Mucosa of rectum (tissue), 2 donors: Measurements from ENCODE around the gene MYT1.

Source experiments
- H3K27ac ChIP-seq, 2 donors: one replicate each; pipeline ENCODE4 v1.7.0; 2013; ENCODE audit warnings: inconsistent platforms in 2 of 2, low read depth in 2 of 2, low read length in 2 of 2
- H3K27me3 ChIP-seq, 2 donors: one replicate each; pipeline ENCODE4 v1.7.0; 2013; ENCODE audit warnings: low read length in 2 of 2; ENCODE audit not compliant: control insufficient read depth in 2 of 2, insufficient read depth in 2 of 2
- H3K36me3 ChIP-seq, 2 donors: one replicate each; pipeline ENCODE4 v1.7.0; 2013; ENCODE audit warnings: low read length in 2 of 2; ENCODE audit not compliant: control insufficient read depth in 2 of 2, insufficient read depth in 2 of 2
- H3K4me1 ChIP-seq, 2 donors: one replicate each; pipeline ENCODE4 v1.7.0; 2013; ENCODE audit warnings: low read length in 2 of 2, mild to moderate bottlenecking in 1 of 2; ENCODE audit not compliant: control insufficient read depth in 2 of 2, insufficient read depth in 2 of 2
- H3K4me3 ChIP-seq, 2 donors: one replicate each; pipeline ENCODE4 v1.7.0; 2013; ENCODE audit warnings: low read length in 2 of 2
- H3K9ac ChIP-seq, 2 donors: one replicate each; pipeline ENCODE4 v1.7.0; 2013; ENCODE audit warnings: low read length in 2 of 2, low read depth in 1 of 2, mild to moderate bottlenecking in 1 of 2
- H3K9me3 ChIP-seq, 2 donors: one replicate each; pipeline ENCODE4 v1.7.0; 2013; ENCODE audit warnings: low read length in 2 of 2; ENCODE audit not compliant: control insufficient read depth in 2 of 2
- donor health status: healthy.
- donor health status: Normal muscosa, but diverticular disease.

Gene MYT1

DNA sequence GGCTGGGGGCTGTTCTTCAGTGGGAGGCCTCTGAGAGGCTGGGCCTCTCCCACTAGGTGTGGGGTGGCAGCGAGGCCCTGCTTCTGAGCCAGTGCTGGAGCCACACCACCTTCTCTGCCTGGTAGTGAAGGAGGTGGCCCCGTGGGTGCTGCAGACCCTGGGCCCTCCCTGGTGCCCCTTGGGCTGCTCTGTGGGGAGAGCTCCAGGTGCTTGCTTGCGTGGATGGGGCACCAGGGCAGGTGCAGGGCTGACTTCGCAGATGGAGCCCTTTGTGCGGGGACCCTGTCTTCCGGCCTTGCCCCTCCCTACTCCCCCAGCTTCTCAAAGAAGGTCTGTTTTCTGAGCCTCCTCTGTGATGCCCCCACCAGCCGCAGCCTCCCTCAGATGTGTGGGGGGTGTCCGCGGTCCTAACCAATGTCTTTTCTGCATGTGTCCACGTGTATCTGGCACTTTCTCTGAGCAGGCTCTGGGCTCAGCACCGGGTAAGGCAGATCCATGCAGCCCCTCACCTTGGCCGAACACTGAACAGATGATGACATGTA is 17.2 kb upstream of the MYT1 start:
- Histone ChIP-seq H3K36me3 (no peaks in the 10 kb centered on the region), H3K9me3 (peaks cover 5 to 6% of the 10 kb centered on the region in 2 donors), H3K27me3 (no peaks in the 10 kb centered on the region), H3K4me1 (no peaks in the 10 kb centered on the region), H3K9ac (no peak overlapping the region), H3K27ac (no peak overlapping the region), H3K4me3 (no peak overlapping the region)

DNA sequence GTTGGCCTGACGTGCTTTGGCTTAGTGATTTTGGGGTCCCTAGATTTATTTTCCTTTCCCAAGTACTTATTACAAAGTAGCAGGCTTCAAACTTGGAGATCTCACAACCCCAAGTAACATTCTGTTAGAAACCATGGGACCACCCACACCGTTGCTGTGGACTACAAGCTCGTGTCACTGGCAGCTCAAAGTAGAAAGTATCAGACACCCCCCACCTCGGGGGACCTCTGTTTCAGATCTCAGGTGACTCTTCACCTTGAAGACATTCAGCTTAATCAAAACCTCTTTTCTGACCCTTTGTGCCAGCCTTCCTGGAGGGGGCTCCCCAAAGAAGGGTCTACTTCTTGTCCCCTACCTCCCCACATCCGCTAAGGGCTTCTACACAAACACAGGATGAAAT is 15.7 kb upstream of the MYT1 start:
- no peaks in the 10 kb centered on the region for H3K36me3 ChIP-seq
- H3K27me3 ChIP-seq: peaks cover 0 to 4% of the 10 kb centered on the region in 2 donors
- H3K27ac ChIP-seq: no peak overlapping the region
- H3K9me3 ChIP-seq: peaks cover 5 to 6% of the 10 kb centered on the region in 2 donors
- no peak overlapping the region for H3K4me3 ChIP-seq
- H3K4me1 ChIP-seq: no peaks in the 10 kb centered on the region
- H3K9ac ChIP-seq: no peak overlapping the region

DNA sequence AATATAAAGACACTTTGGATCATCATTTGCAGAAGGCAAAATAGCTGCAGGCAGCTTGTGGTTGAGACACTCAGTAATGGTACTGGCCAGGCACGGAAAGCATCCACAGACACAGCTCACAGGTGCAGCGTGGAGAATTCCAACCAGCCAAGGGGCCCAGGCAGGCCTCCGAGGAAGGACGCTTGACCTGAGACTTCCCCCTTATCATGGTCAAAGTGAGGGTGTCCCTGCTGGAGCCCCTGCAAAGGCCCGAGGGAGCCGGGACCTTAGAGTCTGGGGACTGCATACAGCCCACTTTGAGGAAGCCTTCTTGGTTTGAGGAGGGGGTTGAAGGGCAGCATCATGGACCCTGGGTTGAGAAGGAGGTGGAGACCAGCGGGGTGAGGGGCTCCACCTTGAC is 15.1 kb upstream of the MYT1 start:
- no peaks in the 10 kb centered on the region for H3K4me1 ChIP-seq
- peaks cover 0 to 4% of the 10 kb centered on the region in 2 donors for H3K27me3 ChIP-seq
- H3K9ac ChIP-seq: no peak overlapping the region
- no peak overlapping the region for H3K27ac ChIP-seq
- H3K4me3 ChIP-seq: no peak overlapping the region
- no peaks in the 10 kb centered on the region for H3K36me3 ChIP-seq
- H3K9me3 ChIP-seq: peaks cover 5 to 6% of the 10 kb centered on the region in 2 donors

DNA sequence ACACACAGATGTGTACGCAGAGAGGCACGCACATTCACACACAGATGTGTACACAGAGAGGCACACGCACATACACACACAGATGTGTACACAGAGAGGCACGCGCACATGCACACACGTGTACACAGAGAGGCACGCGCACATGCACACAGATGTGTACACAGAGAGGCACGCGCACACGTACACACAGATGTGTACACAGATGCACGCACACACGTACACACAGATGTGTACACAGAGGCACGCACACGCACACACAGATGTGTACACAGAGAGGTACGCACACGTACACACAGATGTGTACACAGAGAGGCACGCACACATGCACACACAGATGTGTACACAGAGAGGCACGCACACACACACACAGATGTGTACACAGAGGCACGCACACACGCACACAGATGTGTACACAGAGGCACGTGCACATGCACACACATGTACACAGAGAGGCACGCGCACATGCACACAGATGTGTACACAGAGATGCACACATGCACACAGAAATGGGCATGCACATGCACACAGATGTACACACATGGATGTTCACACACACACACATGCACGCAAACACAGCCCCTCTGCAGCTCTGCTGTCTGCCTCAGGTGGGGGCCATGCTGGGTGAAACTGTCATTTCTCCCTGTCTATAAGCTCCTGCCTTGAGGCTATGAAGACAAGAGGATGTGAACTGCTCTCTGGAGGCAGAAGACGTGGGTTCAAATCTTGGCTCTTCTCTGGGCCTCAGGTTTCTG is 14.3 kb upstream of the MYT1 start:
- Histone ChIP-seq H3K36me3 (no peaks in the 10 kb centered on the region), H3K9me3 (peaks cover 0 to 6% of the 10 kb centered on the region in 2 donors), H3K4me1 (no peaks in the 10 kb centered on the region), H3K9ac (no peak overlapping the region), H3K4me3 (no peak overlapping the region), H3K27me3 (peaks cover 0 to 4% of the 10 kb centered on the region in 2 donors), H3K27ac (no peak overlapping the region)

DNA sequence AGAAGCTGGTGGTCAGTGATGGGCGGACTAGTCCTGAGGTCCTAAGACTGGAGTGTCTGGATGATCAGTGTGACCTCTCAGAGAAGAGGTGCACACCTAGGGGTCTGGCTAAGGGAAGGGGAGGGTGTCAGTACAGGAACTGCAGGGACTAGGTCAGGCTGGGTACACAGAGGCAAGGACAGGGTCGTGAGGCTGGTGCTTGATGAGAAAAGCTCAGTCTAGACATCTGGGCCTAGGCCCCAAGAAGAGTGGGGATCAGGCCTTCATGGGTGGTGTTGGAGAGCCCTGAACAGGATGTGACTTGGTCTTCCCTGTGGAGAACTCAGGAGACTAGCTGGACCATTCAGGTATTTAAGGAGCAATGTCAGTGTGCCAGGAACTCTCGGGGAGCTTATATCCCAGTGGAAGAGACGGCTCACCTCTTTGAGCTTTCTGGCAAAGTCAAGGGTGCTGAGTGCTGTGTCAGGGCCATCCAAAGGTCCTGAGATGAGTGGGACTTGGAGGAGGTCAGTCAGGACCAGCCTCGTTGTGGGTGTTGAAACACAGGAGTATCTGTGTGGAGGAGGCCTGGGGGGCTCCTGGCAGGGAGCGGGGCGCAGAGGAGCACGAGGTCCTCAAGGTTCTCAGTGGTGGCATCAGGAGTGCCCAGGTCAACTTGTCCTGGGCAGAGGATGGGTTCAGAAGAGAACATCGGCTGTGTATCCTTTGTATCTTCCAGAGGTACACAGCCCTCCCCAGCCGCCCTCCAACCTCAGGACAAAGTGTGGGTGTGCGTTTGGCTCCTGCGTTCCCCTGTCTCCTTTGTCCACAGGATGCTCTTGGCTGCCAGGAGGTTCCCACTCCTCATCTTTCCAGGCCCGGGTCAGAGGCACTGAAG is 13.3 kb upstream of the MYT1 start:
- Histone ChIP-seq H3K4me3 (no peak overlapping the region), H3K27ac (no peak overlapping the region), H3K9me3 (no peaks in the 10 kb centered on the region), H3K27me3 (peaks cover 0 to 4% of the 10 kb centered on the region in 2 donors), H3K9ac (no peak overlapping the region), H3K36me3 (no peaks in the 10 kb centered on the region), H3K4me1 (no peaks in the 10 kb centered on the region)

DNA sequence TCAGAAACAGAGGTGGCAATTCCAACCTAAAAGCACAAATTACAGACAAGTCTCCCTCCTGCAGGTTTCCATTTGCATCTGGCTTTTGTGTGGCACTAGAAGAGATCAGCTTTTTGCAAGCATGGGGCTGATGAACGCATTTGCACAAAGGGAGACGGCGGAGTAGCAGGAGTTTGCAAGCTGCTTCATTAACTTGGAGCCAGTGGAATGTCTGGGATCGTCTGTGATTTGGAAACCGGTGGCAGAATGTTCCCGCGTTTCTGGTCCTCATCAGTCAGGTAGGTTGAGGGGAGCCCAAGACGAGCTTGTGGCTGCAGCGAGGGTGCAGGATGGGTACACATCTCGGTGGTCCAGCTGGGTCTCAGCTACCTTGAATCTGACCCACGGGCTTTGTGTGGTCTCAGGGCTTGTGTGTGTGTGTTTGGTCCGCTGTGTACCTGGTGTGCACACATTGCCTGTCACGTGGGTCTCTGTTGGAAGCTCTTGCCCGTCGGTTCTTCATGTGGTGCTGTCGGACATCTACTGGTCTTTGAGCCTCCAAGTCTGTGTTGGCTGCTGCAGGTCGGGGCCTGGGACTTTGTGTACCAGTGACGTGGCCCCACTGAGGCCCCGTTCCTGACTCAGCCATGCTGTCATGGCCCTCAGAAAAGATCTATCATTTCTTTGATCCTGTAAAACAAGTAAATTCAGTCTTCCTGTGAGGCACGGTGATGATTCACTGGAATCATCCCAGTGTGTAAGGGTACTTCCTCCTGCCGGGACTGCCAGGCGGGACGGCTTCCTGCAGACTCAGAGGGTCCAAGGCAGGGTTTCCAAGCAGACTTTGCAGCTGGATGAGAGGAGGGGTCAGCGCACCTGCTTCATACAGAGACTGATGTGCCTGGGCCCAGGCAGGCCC is 12.4 kb upstream of the MYT1 start:
- H3K36me3 ChIP-seq: no peaks in the 10 kb centered on the region
- no peak overlapping the region for H3K9ac ChIP-seq
- H3K4me1 ChIP-seq: no peaks in the 10 kb centered on the region
- no peak overlapping the region for H3K27ac ChIP-seq
- no peak overlapping the region for H3K4me3 ChIP-seq
- H3K27me3 ChIP-seq: peaks cover 0 to 4% of the 10 kb centered on the region in 2 donors
- H3K9me3 ChIP-seq: no peaks in the 10 kb centered on the region

DNA sequence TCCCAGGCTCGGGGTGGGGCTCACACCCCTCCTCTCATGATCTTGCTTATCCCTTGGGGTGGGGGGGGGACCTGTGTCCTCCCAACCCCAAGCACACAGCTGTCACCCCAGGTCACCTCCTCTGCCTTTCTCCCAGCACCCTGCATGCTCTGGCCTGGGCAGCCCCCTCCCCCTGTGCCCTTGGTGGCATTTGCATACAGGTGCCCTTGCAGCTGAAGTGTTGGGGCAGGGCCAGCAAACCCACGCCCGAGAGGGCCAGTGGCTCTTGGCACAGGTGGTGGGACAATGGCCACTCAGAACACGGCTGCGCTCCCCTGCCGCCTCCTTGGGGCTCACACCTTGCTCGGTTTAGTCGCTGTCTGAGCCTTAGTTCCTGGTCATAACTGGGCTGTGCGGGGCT is 11.3 kb upstream of the MYT1 start:
- H3K36me3 ChIP-seq: no peaks in the 10 kb centered on the region
- H3K27ac ChIP-seq: no peak overlapping the region
- no peak overlapping the region for H3K4me3 ChIP-seq
- no peaks in the 10 kb centered on the region for H3K4me1 ChIP-seq
- peaks cover 0 to 4% of the 10 kb centered on the region in 2 donors for H3K27me3 ChIP-seq
- no peaks in the 10 kb centered on the region for H3K9me3 ChIP-seq
- no peak overlapping the region for H3K9ac ChIP-seq

DNA sequence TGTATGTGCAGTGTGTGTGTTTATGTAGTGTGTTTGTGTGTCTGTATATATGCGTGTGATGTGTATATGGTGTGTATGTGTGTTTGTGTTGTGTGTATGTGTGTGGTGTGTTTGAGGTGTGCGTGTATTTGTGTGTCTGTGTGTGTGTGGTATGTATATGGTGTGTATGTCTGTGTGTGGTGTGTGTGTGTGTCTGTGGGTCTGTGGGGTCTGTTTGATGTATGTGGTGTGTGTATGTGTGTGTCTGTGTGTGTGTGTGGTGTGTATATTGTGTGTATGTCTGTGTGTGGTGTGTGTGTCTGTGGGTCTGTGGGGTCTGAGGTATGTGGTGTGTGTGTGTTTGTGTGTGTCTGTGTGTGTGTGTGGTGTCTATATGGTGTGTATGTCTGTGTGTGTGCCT is 10.8 kb upstream of the MYT1 start:
- Histone ChIP-seq H3K4me1 (no peaks in the 10 kb centered on the region), H3K9me3 (no peaks in the 10 kb centered on the region), H3K4me3 (no peak overlapping the region), H3K27me3 (peaks cover 0 to 4% of the 10 kb centered on the region in 2 donors), H3K27ac (no peak overlapping the region), H3K36me3 (no peaks in the 10 kb centered on the region), H3K9ac (no peak overlapping the region)

DNA sequence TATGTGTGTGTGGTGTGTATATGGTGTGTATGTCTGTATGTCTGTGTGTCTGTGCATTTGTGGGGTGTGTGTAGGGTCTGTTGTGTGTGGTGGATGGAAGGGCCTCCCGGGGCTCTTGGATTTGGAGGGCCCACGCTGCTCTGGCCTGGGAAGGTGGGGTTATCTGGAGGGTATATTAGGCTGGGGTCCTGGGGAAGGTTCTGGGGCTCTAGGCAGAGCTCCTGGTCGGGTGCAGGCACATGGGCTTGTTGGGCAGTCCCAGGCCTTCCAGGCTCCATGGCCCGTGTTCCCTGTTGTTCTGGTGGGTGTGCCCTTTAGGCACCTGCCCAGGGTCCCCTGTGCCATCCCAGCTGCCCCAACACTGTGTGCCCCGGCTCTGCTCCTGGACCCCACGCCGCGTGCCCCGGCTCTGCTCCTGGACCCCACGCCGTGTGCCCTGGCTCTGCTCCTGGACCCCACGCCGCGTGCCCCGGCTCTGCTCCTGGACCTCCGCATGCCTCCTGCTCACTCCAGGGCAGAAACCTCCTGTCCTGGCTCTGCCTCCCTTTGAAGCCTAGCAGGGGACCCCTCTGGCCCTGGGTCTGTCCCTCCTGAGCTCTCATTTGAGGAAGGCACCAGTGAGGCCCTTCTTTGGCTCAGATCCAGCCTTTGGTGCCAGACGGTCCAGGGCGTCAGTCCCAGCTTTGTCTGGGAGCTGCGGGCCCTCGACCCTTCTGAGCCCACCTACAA is 10.2 kb upstream of the MYT1 start:
- Histone ChIP-seq H3K9me3 (no peaks in the 10 kb centered on the region), H3K36me3 (no peaks in the 10 kb centered on the region), H3K27ac (no peak overlapping the region), H3K27me3 (peaks cover 0 to 4% of the 10 kb centered on the region in 2 donors), H3K9ac (no peak overlapping the region), H3K4me3 (no peak overlapping the region), H3K4me1 (no peaks in the 10 kb centered on the region)
